Bronchial epithelial cell (primary cell): Measurements from ENCODE around the gene MS4A12. TPM values are rescaled to one million over a fixed set of nuclear protein-coding genes. Genes with fewer than 3 reads are reported as not detected.
"Not testable (repeated sequence)": the region's sequence is repeated elsewhere in the genome, so short reads cannot be mapped to it uniquely, and the experiment has no call there.

Source experiments
- DNase-seq: peaks from one replicate; pipeline ENCODE4 v3.0.0-alpha.2; 2010; ENCODE audit warnings: low read depth
- FAIRE-seq: peaks from 2 replicates; lab custom pipeline; 2011; peaks lifted over from hg19 to GRCh38; lab: Jason Lieb, UNC
- H3K27me3 ChIP-seq: 2 replicates; pipeline ENCODE4 v1.5.1; 2011; ENCODE audit warnings: low read length; ENCODE audit not compliant: control insufficient read depth, insufficient read depth
- H3K36me3 ChIP-seq: 2 replicates; pipeline ENCODE4 v1.5.1; 2011; ENCODE audit warnings: low read length; ENCODE audit not compliant: control insufficient read depth, insufficient read depth
- H3K4me3 ChIP-seq: 2 replicates; pipeline ENCODE4 v1.5.1; 2011; ENCODE audit warnings: mild to moderate bottlenecking, low read depth, low read length, control low read depth
- total RNA-seq: library from RNA; depleted of rRNA; stranded (reverse); fragments of >200 nt; gene quantifications from 2 replicates; pipeline ENCODE4 v1.2.1, GENCODE V29; 2014
- TF ChIP-seq, protein P1 (sequence below): IDR thresholded peaks from 2 replicates; pipeline ENCODE4 v1.5.1; 2011; ENCODE audit warnings: mild to moderate bottlenecking, moderate library complexity, low read length, control low read depth, inconsistent platforms; ENCODE audit not compliant: insufficient read depth, severe bottlenecking

MS4A12 gene
- not detected in 2 replicates for total RNA-seq

DNA sequence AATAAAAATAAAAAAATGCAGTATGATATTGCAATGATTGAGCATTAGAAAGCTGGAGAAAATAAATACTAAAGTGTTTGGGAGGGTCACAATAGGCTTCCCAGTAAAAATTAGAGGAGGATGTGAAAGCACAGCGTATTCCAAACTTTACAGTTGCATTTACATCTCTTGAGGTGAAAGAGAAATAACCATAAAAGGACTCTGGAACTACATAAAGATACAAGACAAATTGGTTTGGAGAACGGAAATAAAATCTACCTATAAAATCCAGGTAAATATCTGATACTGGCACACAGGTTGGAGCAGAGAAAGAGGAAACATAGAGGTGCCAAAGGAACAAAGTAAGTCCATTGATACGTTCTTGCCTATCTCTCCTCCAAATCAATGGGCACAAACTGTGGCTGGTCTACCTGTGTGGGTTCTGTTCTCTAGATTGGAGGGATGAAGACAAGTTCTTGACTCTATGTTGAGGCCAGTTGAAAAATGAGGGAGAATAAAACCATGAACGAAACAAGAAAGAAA lies at the start of gene MS4A12:
Gene MS4A12 (plus strand): TSS at position 291 of the 522 bp plus-strand sequence. CDS start 4,541 bp downstream, outside the sequence.
- FAIRE-seq: no peak
- H3K36me3 ChIP-seq: no peaks in the 10 kb centered on the region
- H3K27me3 ChIP-seq: no peaks in the 10 kb centered on the region
- no peak within 1 kb of the TSS for H3K4me3 ChIP-seq
- DNase-seq: no peak
- TF ChIP-seq, protein P1, sequence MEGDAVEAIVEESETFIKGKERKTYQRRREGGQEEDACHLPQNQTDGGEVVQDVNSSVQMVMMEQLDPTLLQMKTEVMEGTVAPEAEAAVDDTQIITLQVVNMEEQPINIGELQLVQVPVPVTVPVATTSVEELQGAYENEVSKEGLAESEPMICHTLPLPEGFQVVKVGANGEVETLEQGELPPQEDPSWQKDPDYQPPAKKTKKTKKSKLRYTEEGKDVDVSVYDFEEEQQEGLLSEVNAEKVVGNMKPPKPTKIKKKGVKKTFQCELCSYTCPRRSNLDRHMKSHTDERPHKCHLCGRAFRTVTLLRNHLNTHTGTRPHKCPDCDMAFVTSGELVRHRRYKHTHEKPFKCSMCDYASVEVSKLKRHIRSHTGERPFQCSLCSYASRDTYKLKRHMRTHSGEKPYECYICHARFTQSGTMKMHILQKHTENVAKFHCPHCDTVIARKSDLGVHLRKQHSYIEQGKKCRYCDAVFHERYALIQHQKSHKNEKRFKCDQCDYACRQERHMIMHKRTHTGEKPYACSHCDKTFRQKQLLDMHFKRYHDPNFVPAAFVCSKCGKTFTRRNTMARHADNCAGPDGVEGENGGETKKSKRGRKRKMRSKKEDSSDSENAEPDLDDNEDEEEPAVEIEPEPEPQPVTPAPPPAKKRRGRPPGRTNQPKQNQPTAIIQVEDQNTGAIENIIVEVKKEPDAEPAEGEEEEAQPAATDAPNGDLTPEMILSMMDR: no peak

DNA sequence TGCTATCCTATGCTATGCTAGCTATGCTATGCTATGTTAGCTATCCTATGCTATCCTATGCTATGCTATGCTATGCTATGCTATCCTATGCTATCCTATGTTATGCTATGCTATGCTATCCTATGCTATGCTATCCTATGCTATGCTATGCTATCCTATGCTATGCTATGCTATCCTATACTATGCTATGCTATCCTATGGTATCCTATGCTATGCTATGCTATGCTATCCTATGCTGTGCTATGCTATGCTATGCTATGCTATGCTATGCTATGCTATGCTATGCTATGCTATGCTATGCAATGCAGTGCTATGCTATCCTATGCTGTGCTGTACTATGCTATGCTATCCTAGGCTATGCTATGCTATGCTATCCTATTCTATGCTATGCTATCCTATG lies 45.5 kb upstream of the MS4A12 start:
- H3K36me3 ChIP-seq: no peaks in the 10 kb centered on the region

DNA sequence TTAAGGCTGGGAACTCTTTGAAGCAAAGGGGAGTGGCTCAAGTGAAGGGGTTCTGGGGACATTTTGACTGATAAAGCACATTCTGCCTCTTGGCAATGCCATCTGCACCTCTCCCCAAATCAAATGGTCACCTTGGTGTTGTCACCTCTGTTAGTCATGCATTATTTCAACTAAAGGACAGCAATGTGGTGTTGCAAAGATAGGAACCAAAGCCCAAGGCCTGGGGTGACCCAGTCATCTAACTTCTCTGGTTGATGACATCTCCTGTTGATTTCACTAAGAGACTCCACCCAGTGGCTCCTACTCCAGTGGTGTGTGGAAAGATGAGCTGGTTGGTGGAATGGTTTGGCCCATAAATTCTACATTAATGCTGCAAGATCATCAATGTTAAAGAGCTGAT lies 44.7 kb upstream of the MS4A12 start:
- Histone ChIP-seq H3K4me3 (no peak overlapping the region), H3K36me3 (no peaks in the 10 kb centered on the region), H3K27me3 (no peaks in the 10 kb centered on the region)
- DNase-seq (no peak), FAIRE-seq (no peak)
- TF ChIP-seq, protein P1: no peak

More for the DNA sequence above, 45.5 kb upstream of the MS4A12 start:
- Histone ChIP-seq H3K4me3 (no peak overlapping the region), H3K27me3 (no peaks in the 10 kb centered on the region)
- no peak for FAIRE-seq
- DNase-seq: no peak
- TF ChIP-seq, protein P1: no peak

GRCh38 chr11:60451185-60451584 lies 41.4 kb upstream of the MS4A12 start:
- not testable (repeated sequence) for H3K4me3 ChIP-seq, H3K27me3 ChIP-seq, FAIRE-seq, H3K36me3 ChIP-seq, DNase-seq

- Histone ChIP-seq H3K36me3 (no peaks in the 10 kb centered on the region), H3K4me3 (no peak overlapping the region), H3K27me3 (no peaks in the 10 kb centered on the region)
- DNase-seq (no peak), FAIRE-seq (peak; percentile 28)
- TF ChIP-seq, protein P1: no peak
Observed at GRCh38 chr11:60454212-60454611, 38.4 kb upstream of the MS4A12 start.

GRCh38 chr11:60455531-60456042 lies 37.0 kb upstream of the MS4A12 start, which contains the start of gene MS4A1:
MS4A1 (plus strand) TSS chr11:60455847; CDS start chr11:60462375, 6,528 bp downstream.
- H3K27me3 ChIP-seq: no peaks in the 10 kb centered on the region
- no peak for FAIRE-seq
- DNase-seq: no peak
- no peaks in the 10 kb centered on the region for H3K36me3 ChIP-seq
- H3K4me3 ChIP-seq: no peak within 1 kb of the TSS
- TF ChIP-seq, protein P1: no peak
